DMS114 treated with DMSO at 0.1 percent for 48 hours (cell line): ENCODE measurements around the gene TIMM44.
"Not testable (repeated sequence)": the region's sequence is repeated elsewhere in the genome, so short reads cannot be mapped to it uniquely, and the experiment has no call there.

Experiments used
- DNase-seq: peaks from one replicate; lab custom pipeline; 2025; ENCODE audit not compliant: unreplicated experiment; lab: John Stamatoyannopoulos, UW

The TIMM44 gene

DNA sequence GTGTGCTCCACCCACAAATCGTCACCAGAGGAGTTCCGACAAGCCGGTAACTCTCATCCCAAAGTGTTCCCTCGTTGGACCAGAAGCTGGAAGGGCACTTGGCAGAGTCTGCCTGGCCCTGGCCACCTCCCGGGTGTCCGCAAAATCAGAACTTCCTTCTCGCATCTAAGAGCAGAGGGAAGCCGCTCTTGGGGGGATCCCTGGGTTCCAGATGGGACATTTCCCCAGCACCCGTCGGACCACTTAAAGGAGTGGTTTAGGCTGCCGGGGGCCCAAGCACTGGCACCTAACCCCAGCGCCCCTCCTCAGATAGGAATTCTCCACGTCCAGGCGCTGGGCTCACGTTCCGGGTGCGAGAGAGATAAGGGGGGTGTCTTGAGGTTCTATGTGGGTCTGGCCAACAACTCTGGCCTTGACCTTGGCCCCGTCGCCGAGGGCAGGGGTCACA lies 40.6 kb downstream of the TIMM44 start:
- no peak for DNase-seq

- no peak for DNase-seq
Observed at GRCh38 chr19:7901337-7901736, 42.1 kb downstream of the TIMM44 start.

GRCh38 chr19:7900931-7901330 lies 42.5 kb downstream of the TIMM44 start:
- no peak for DNase-seq

- no peak for DNase-seq
Observed at GRCh38 chr19:7900401-7900870, 43.0 kb downstream of the TIMM44 start.

GRCh38 chr19:7899751-7900378 lies 43.6 kb downstream of the TIMM44 start:
- no peak for DNase-seq

- DNase-seq: no peak
Observed at GRCh38 chr19:7898967-7899366, 44.5 kb downstream of the TIMM44 start.

- no peak for DNase-seq
Observed at GRCh38 chr19:7897292-7897691, 46.2 kb downstream of the TIMM44 start.

DNA sequence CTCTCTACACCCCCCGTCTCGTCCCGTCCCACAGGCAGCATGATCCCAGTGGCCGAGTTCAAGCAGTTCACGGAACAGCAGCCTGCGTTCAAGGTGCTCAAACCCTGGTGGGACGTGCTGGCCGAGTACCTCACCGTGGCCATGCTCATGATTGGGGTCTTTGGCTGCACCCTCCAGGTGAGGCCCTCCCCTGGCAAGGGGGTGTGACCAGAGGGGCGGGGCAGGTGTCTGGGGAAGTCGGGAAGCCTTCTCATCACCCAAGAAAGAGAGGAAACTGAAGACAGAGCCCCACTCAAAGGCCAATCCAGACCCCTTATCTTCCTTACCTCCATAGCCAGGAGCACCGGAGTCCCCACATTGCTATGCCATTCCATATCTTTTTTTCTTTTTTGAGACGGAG lies 47.9 kb downstream of the TIMM44 start:
- no peak for DNase-seq

- DNase-seq: no peak
Observed at GRCh38 chr19:7894612-7895309, 48.7 kb downstream of the TIMM44 start.

- DNase-seq: not testable (repeated sequence)
Observed at GRCh38 chr19:7893362-7894101, 49.9 kb downstream of the TIMM44 start.

DNA sequence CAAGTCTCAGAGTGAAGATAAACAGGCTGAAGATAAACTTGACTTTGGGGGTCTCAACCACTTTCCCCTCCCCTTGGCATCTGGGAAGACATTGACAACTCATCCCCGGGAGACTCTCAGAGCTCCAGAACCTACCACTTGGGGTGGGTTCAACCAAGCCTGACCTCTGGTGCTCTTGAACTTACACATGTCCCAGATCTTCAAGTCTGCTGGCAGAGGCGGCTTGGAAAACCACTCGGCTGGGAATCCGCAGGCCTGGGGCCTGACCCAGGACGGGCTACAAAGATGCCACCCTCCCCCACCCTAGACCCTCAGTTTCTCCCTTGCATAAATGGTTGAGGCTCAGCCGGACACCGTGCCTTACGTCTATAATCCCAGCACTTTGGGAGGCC lies 54.6 kb downstream of the TIMM44 start:
- DNase-seq: no peak

- no peak for DNase-seq
Observed at GRCh38 chr19:7888145-7888825, 55.2 kb downstream of the TIMM44 start, which contains the start of gene LRRC8E. Gene LRRC8E, plus strand, starts transcription at chr19:7888510. Its CDS starts 7,094 bp downstream, at chr19:7895604.

DNA sequence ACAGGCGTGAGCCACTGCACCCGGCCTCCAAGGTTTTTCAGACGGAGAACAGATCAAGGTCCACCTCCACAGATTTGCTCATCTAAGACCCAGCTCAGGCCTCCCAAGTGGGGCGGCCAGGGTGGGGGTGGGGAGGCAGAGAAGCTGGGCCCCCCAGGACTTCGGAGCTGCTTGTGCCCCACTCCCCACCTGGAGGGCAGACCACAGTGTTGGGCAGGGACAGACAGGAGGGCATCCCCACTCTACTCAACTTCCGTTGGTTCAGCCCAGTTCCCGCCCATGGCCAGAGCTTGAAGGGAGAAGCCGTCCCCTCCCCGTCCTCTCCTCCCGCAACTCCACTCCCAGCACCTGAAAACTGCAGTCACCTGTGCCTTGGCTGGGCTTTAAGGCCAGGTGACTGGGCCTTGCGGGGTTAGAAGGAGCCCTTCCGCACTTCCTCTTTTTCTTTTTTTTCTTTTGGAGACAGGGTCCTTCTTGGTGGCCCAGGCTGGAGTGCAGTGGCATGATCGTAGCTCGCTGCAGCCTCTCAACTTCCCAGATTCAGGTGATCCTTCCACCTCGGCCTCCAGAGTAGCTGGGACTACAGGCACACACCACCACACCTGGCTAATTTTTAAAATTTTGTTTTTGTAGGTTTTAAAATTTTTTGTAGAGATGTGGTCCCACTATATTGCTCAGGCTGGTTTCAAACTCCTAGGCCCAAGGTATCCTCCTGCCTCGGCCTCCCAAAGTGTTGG lies 55.9 kb downstream of the TIMM44 start:
- DNase-seq: no peak

DNA sequence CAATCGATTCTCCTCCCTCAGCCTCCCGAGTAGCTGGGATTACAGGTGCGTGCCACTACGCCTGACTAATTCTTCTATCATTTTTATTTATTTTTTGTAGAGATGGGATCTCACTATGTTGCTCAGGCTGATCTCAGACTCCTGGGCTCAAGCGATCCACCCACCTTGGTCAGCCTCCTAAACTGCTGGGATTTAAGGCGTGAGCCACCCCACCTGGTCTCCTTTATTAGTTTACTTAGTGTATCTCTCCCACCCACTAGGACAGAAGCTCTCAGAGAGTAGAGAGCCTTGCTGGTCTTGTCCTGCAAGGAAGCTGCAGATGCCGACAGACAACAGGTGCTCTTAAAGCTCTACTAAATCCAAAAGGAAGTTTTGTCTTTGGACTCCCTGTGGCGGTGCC lies 57.6 kb downstream of the TIMM44 start:
- no peak for DNase-seq

GRCh38 chr19:7883796-7884570 lies 59.5 kb downstream of the TIMM44 start:
- DNase-seq: no peak

DNA sequence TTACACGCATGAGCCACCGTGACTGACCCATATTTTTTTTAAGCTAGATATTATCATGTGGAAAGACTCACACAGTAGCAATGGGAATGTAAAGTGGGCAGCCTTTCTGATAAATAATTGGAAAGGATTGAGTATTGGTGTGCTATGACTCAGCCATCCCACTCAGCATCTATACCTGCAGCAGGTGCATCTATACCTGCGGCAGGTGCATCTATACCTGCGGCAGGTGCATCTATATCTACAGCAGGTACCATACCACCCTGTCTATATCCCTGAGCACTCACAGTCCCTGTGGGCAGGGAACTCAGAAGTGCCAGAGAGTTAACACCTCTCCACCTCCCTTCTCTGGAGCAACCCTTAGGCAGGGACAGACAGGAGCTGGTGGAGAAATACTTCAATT lies 60.4 kb downstream of the TIMM44 start:
- no peak for DNase-seq

DNA sequence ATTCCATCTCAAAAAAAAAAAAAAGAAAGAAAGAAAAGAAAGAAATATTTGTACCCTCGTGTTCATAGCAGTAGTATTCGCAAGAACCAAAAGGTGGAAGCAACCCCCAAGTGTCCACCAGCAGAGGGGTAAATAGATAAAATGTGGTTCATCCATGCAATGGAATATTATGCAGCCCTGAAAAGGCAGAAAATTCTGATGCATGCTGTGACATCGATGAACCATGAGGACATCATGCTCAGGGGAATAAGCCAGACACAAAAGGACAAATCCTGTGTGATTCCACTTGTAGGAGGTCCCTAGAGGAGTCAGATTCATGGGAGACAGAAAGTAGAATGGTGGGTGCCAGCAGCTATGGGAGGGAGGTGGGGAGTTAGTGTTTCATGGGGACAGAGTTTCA lies 61.6 kb downstream of the TIMM44 start:
- DNase-seq: no peak

DNA sequence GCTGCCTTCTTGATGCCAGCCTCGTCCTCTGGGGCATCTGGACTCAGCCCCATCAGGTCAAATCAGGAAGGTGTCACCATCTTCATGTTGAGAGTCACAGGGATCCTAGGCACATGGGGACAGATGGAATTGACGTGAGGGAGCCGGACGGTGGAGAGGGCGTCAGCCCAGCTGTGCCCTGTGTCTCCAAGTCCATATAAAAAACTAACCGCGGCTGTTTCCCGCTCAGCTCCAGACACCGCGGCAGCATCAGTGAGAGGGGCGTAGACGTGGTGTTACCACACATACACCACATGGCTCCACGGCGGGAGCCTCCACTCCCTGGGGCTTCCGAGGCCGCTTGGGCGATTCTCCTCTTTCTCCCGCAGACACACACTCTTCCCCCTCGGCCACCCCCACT lies 63.6 kb downstream of the TIMM44 start:
- DNase-seq: no peak

GRCh38 chr19:7879111-7879807 lies 64.2 kb downstream of the TIMM44 start:
- DNase-seq: no peak
